Muscle of leg (tissue), 11 donors: ENCODE measurements around the gene AIMP2. TPM values are rescaled to one million over a fixed set of nuclear protein-coding genes. Genes with fewer than 3 reads are reported as not detected.
"Not testable (repeated sequence)": the region's sequence is repeated elsewhere in the genome, so short reads cannot be mapped to it uniquely, and the experiment has no call there.

Experiments used
- DNase-seq: peaks from one replicate; pipeline ENCODE4 v3.0.0; 2013
- H3K27ac ChIP-seq: one replicate; pipeline ENCODE4 v1.5.1; 2013; ENCODE audit warnings: mild to moderate bottlenecking, low read length, control low read depth
- H3K27me3 ChIP-seq: one replicate; pipeline ENCODE4 v1.6.1; 2013; ENCODE audit warnings: low read length; ENCODE audit not compliant: control insufficient read depth, insufficient read depth
- H3K36me3 ChIP-seq: one replicate; pipeline ENCODE4 v1.6.1; 2013; ENCODE audit warnings: low read length; ENCODE audit not compliant: control insufficient read depth, insufficient read depth
- H3K4me1 ChIP-seq: one replicate; pipeline ENCODE4 v1.6.1; 2013; ENCODE audit warnings: low read length; ENCODE audit not compliant: control insufficient read depth, insufficient read depth
- H3K4me3 ChIP-seq: one replicate; pipeline ENCODE4 v1.5.1; 2013; ENCODE audit warnings: low read length, control low read depth
- H3K9me3 ChIP-seq: replicated peaks from 2 replicates; pipeline ENCODE4 v1.6.1; 2013; ENCODE audit warnings: low read depth, low read length; ENCODE audit not compliant: control insufficient read depth
- WGBS: methylation state at CpG from one replicate; pipeline ENCODE4 v1.1.5; 2013; ENCODE audit warnings: missing lambda C conversion rate; ENCODE audit not compliant: insufficient coverage; 5-methylcytosine and 5-hydroxymethylcytosine counted together
- polyA plus RNA-seq, 8 donors: library from polyadenylated mRNA; unstranded; fragments of 120-200 nt; gene quantifications; one replicate each; pipeline versions ENCODE4 v1.2.1 to v1.2.3, GENCODE V29; 2013; ENCODE audit warnings: inconsistent platforms in 1 of 8, low replicate concordance in 1 of 8; ENCODE audit not compliant: insufficient read length in 8 of 8, insufficient read depth in 1 of 8
- total RNA-seq: library from RNA; stranded (reverse); fragments of 120-200 nt; gene quantifications from one replicate; pipeline ENCODE4 v1.2.4, GENCODE V29; 2013

AIMP2 gene
- total and polyA plus RNA-seq, 9 donors, result 28.3 to 44.2 (median 33.2) TPM

DNA sequence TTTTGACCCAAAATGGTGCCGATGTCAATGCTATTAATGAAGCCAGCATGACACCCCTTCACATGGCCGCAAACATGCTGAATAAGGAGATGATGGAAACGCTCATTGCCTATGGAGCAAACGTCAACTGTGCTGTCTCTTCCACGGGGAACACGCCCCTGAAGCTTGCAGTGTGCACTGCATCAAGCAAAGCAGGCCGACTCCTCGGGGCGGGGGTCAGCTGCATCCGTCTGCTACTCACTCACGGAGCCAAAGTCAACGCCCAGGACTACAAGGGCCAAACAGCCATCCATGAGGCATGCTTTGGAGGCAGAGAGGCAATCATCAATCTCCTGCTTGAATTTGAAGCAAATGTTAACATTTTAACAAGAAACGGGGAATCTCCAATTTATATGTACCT is 26.6 kb downstream of the AIMP2 start:
- no peaks in the 10 kb centered on the region for H3K9me3 ChIP-seq
- no peak overlapping the region for H3K4me3 ChIP-seq
- no peak overlapping the region for H3K27ac ChIP-seq
- WGBS, result 89% methylated on average over 10 of the region's 13 CpGs
- no peaks in the 10 kb centered on the region for H3K4me1 ChIP-seq
- H3K36me3 ChIP-seq, result peaks cover 67% of the 10 kb centered on the region
- H3K27me3 ChIP-seq, result no peaks in the 10 kb centered on the region
- no peak for DNase-seq

GRCh38 chr7:6049780-6050179 is 40.7 kb downstream of the AIMP2 start:
- H3K4me1 ChIP-seq, result no peaks in the 10 kb centered on the region
- no peak overlapping the region for H3K4me3 ChIP-seq
- H3K27me3 ChIP-seq, result no peaks in the 10 kb centered on the region
- peaks cover 41% of the 10 kb centered on the region for H3K36me3 ChIP-seq
- no peaks in the 10 kb centered on the region for H3K9me3 ChIP-seq
- H3K27ac ChIP-seq, result no peak overlapping the region
- WGBS, result no CpG with 5 or more reads among the region's 4 CpGs
- no peak for DNase-seq

- H3K4me3 ChIP-seq, DNase-seq, H3K4me1 ChIP-seq, H3K27ac ChIP-seq, H3K9me3 ChIP-seq, H3K27me3 ChIP-seq: not testable (repeated sequence)
- peaks cover 37% of the 10 kb centered on the region for H3K36me3 ChIP-seq
- WGBS, result 91% methylated on average over 6 of the region's 9 CpGs
Measured at GRCh38 chr7:6051185-6051584, 42.1 kb downstream of the AIMP2 start.

GRCh38 chr7:6056616-6057015 is 47.5 kb downstream of the AIMP2 start:
- Histone ChIP-seq H3K9me3 (no peaks in the 10 kb centered on the region), H3K27ac (no peak overlapping the region), H3K4me3 (no peak overlapping the region), H3K36me3 (peaks cover 16% of the 10 kb centered on the region), H3K4me1 (peaks cover 8% of the 10 kb centered on the region), H3K27me3 (no peaks in the 10 kb centered on the region)
- no peak for DNase-seq
- WGBS, result no CpG with 5 or more reads among the region's 1 CpG

DNA sequence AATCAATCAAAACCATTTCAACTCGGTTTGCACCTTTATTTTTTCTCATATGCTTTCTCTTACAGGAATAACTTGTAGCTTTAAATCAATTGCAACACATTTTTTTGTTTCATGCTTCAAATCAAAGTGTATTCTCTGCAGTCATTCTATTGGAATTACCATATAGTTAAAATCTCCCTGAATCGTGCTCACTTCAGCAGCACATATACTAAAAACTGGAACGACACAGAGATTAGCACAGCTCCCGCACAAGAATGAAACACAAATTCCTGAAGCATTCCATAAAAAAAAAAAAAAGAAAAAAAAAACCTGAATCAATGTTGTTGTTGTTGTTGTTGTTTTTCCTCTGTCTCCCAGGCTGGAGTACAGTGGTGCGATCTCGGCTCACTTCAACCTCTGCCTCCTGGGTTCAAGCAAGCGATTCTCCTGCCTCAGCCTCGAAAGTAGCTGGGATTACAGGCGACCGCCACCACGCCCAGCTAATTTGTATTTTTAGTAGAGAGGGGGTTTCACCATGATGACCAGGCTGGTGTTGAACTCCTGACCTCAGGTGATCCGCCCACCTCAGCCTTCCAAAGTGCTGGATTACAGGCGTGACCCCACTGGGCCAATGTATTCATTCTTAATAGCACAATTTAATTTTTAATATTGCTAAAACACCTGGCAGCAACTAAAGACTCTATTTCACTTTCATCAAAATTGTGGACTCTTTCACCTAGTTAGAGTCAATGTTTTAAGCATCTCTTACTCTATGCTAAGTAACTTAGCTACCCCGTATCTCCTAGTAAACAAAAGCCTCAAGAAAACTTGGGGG is 48.5 kb downstream of the AIMP2 start:
- Histone ChIP-seq H3K27me3 (no peaks in the 10 kb centered on the region), H3K36me3 (peaks cover 14% of the 10 kb centered on the region), H3K4me1 (peaks cover 8% of the 10 kb centered on the region), H3K4me3 (peak overlapping the region; percentile 93), H3K9me3 (no peaks in the 10 kb centered on the region), H3K27ac (no peak overlapping the region)
- DNase-seq, result no peak
- 85% methylated on average over 2 of the region's 14 CpGs for WGBS

- not testable (repeated sequence) for H3K4me3 ChIP-seq, H3K36me3 ChIP-seq, H3K27ac ChIP-seq, H3K4me1 ChIP-seq, H3K9me3 ChIP-seq, H3K27me3 ChIP-seq, DNase-seq
- no CpG with 5 or more reads among the region's 11 CpGs for WGBS
Measured at GRCh38 chr7:6059941-6060340, 50.9 kb downstream of the AIMP2 start.

- 70% methylated on average over 2 of the region's 3 CpGs for WGBS
- no peaks in the 10 kb centered on the region for H3K27me3 ChIP-seq
Measured at GRCh38 chr7:6071406-6071805, 62.3 kb downstream of the AIMP2 start.

More at GRCh38 chr7:6071406-6071805, 62.3 kb downstream of the AIMP2 start:
- Histone ChIP-seq H3K4me3 (no peak overlapping the region), H3K9me3 (no peaks in the 10 kb centered on the region), H3K4me1 (no peaks in the 10 kb centered on the region), H3K27ac (no peak overlapping the region), H3K36me3 (no peaks in the 10 kb centered on the region)
- no peak for DNase-seq

Other genes starting within 250 kb of the AIMP2 start
- 24.4 TPM for gene RNF216, start 227.6 kb upstream of the AIMP2 start, total RNA-seq
- gene RNF216, start 227.6 kb upstream of the AIMP2 start, polyA plus RNA-seq, result 10 to 100 TPM; 23.5 to 29.7 (median 27.7) TPM
- not detected for gene OCM, start 128.5 kb upstream of the AIMP2 start, total RNA-seq
- gene OCM, start 128.5 kb upstream of the AIMP2 start, polyA plus RNA-seq, result not detected
- gene CCZ1, start 110.5 kb upstream of the AIMP2 start, total RNA-seq, result 36.0 TPM
- gene CCZ1, start 110.5 kb upstream of the AIMP2 start, polyA plus RNA-seq, result 10 to 100 TPM; 48.3 to 63.5 (median 52.5) TPM
- 0.31 TPM for gene RSPH10B, start 38.6 kb upstream of the AIMP2 start, total RNA-seq
- 1 to 10 TPM in 1 of 8 donors, under 1 TPM in 5, not detected in 2; 0.06 to 1.2 (median 0.24) TPM for gene RSPH10B, start 38.6 kb upstream of the AIMP2 start, polyA plus RNA-seq
- 13.2 TPM for gene PMS2, start 223 bp upstream of the AIMP2 start, total RNA-seq
- 10 to 100 TPM in 6 of 8 donors, 1 to 10 TPM in 2; 8.1 to 12.3 (median 10.3) TPM for gene PMS2, start 223 bp upstream of the AIMP2 start, polyA plus RNA-seq
- 0.22 TPM for gene ANKRD61, start 22.1 kb downstream of the AIMP2 start, total RNA-seq
- gene ANKRD61, start 22.1 kb downstream of the AIMP2 start, polyA plus RNA-seq, result 1 to 10 TPM in 1 of 8 donors, under 1 TPM in 7; 0.28 to 1.0 (median 0.70) TPM
- gene EIF2AK1, start 49.9 kb downstream of the AIMP2 start, total RNA-seq, result 29.6 TPM
- 10 to 100 TPM; 41.4 to 49.8 (median 45.4) TPM for gene EIF2AK1, start 49.9 kb downstream of the AIMP2 start, polyA plus RNA-seq
- gene USP42, start 95.7 kb downstream of the AIMP2 start, total RNA-seq, result 3.6 TPM
- gene USP42, start 95.7 kb downstream of the AIMP2 start, polyA plus RNA-seq, result 10 to 100 TPM in 1 of 8 donors, 1 to 10 TPM in 7; 7.0 to 11.0 (median 9.0) TPM